Measurements from ENCODE around the gene ZFYVE21. TPM values are rescaled to one million over a fixed set of nuclear protein-coding genes. Genes with fewer than 3 reads are reported as not detected.

Gene ZFYVE21
- total RNA-seq, 1 donor: 36.9 TPM

- Histone ChIP-seq H4K20me1 (ENCODE audit: insufficient read depth, low read length) (peaks cover 3% of the 10 kb centered on the region), H3K27ac (ENCODE audit: low read depth, low read length) (no peak overlapping the region), H3K79me2 (ENCODE audit: insufficient read depth, low read length) (peaks cover 34% of the 10 kb centered on the region), H3K27me3 (ENCODE audit: insufficient read depth, low read length) (no peaks in the 10 kb centered on the region), H3K4me1 (ENCODE audit: insufficient read depth, low read length) (no peaks in the 10 kb centered on the region), H3K4me3 (ENCODE audit: insufficient read depth, low read length) (no peak overlapping the region), H3K36me3 (ENCODE audit: insufficient read depth, low read length) (peaks cover 30% of the 10 kb centered on the region), H3K4me2 (ENCODE audit: insufficient read depth, low read length) (no peak overlapping the region), H3K9me3 (ENCODE audit: low read depth, low read length) (no peaks in the 10 kb centered on the region), H2AFZ (ENCODE audit: low read length) (no peak overlapping the region)
- TF ChIP-seq, protein P1, sequence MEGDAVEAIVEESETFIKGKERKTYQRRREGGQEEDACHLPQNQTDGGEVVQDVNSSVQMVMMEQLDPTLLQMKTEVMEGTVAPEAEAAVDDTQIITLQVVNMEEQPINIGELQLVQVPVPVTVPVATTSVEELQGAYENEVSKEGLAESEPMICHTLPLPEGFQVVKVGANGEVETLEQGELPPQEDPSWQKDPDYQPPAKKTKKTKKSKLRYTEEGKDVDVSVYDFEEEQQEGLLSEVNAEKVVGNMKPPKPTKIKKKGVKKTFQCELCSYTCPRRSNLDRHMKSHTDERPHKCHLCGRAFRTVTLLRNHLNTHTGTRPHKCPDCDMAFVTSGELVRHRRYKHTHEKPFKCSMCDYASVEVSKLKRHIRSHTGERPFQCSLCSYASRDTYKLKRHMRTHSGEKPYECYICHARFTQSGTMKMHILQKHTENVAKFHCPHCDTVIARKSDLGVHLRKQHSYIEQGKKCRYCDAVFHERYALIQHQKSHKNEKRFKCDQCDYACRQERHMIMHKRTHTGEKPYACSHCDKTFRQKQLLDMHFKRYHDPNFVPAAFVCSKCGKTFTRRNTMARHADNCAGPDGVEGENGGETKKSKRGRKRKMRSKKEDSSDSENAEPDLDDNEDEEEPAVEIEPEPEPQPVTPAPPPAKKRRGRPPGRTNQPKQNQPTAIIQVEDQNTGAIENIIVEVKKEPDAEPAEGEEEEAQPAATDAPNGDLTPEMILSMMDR (IDR thresholded peaks at IDR 0.05; ENCODE audit: extremely low read depth, low read depth, low read length): no peak
- DNase-seq (ENCODE audit: insufficient read length, low spot score, missing footprints): peak; percentile 77
Measured at GRCh38 chr14:103729496-103730448, 14.2 kb downstream of the ZFYVE21 start.

DNA sequence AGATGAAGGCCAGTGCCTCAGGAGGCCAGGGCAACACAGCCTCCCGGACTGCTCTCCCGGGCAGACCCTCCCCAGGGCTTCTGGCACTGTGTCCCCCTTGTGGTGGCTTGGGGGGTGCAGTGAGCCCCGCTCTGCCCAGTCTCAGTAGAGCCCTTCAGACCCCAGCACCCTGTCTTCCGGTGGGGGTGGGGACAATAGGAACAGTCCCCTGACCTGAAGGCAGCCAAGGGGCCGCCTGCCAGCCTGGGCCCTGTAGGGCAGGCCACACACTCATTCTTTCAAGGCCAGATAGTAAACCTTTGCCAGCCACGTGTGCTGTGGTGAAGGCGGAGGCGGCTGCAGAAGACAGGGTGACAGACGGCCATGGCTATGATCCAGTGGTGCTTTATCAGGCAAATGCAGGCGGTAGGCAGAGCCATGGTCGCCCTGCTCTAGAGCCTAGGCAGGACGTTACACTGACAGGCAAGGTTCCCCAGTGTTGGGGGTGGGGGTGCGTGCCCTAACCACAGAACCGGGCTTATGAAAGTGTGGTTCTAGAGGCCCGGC lies 15.0 kb downstream of the ZFYVE21 start:
- Histone ChIP-seq H3K4me1 (ENCODE audit: insufficient read depth, low read length) (no peaks in the 10 kb centered on the region), H3K9me3 (ENCODE audit: low read depth, low read length) (no peaks in the 10 kb centered on the region), H3K79me2 (ENCODE audit: insufficient read depth, low read length) (peaks cover 26% of the 10 kb centered on the region), H4K20me1 (ENCODE audit: insufficient read depth, low read length) (peaks cover 3% of the 10 kb centered on the region), H2AFZ (ENCODE audit: low read length) (no peak overlapping the region), H3K36me3 (ENCODE audit: insufficient read depth, low read length) (peaks cover 30% of the 10 kb centered on the region), H3K27me3 (ENCODE audit: insufficient read depth, low read length) (no peaks in the 10 kb centered on the region), H3K27ac (ENCODE audit: low read depth, low read length) (no peak overlapping the region), H3K4me3 (ENCODE audit: insufficient read depth, low read length) (no peak overlapping the region), H3K4me2 (ENCODE audit: insufficient read depth, low read length) (no peak overlapping the region)
- TF ChIP-seq, protein P1 (IDR thresholded peaks at IDR 0.05; ENCODE audit: extremely low read depth, low read depth, low read length): no peak
- peak; percentile 83 for DNase-seq (ENCODE audit: insufficient read length, low spot score, missing footprints)

GRCh38 chr14:103731481-103731880 lies 15.9 kb downstream of the ZFYVE21 start:
- TF ChIP-seq, protein P1 (IDR thresholded peaks at IDR 0.05; ENCODE audit: extremely low read depth, low read depth, low read length): no peak

More at GRCh38 chr14:103731481-103731880, 15.9 kb downstream of the ZFYVE21 start:
- Histone ChIP-seq H4K20me1 (ENCODE audit: insufficient read depth, low read length) (peaks cover 3% of the 10 kb centered on the region), H3K9me3 (ENCODE audit: low read depth, low read length) (no peaks in the 10 kb centered on the region), H3K79me2 (ENCODE audit: insufficient read depth, low read length) (peaks cover 16% of the 10 kb centered on the region), H3K36me3 (ENCODE audit: insufficient read depth, low read length) (peaks cover 27% of the 10 kb centered on the region), H3K27me3 (ENCODE audit: insufficient read depth, low read length) (no peaks in the 10 kb centered on the region), H3K4me3 (ENCODE audit: insufficient read depth, low read length) (no peak overlapping the region), H3K27ac (ENCODE audit: low read depth, low read length) (no peak overlapping the region), H3K4me1 (ENCODE audit: insufficient read depth, low read length) (no peaks in the 10 kb centered on the region), H3K4me2 (ENCODE audit: insufficient read depth, low read length) (no peak overlapping the region), H2AFZ (ENCODE audit: low read length) (no peak overlapping the region)
- peak; percentile 79 for DNase-seq (ENCODE audit: insufficient read length, low spot score, missing footprints)
